Stimulated activated CD4-positive, alpha-beta T cell treated with anti-CD3 and anti-CD28 coated beads, TNF-alpha, amount 100 ng/mL, for 4 hours (primary cell): ENCODE measurements around the gene AMIGO1.
"Not testable (repeated sequence)": the region's sequence is repeated elsewhere in the genome, so short reads cannot be mapped to it uniquely, and the experiment has no call there.

ENCODE experiments used
- DNase-seq, 3 experiments: peaks; one replicate each; pipeline ENCODE4 v3.0.0-alpha.2; 2020; ENCODE audit warnings: low read depth in 3 of 3

AMIGO1 gene

GRCh38 chr1:109483672-109484518 is 25.6 kb downstream of the AMIGO1 start, which contains the start of gene ATXN7L2:
ATXN7L2 (plus strand) TSS chr1:109483905; CDS start chr1:109483954, 49 bp downstream.
- peak; percentile 82 to 87 (median 85) for DNase-seq

GRCh38 chr1:109482791-109483671 is 26.5 kb downstream of the AMIGO1 start:
- no peak for DNase-seq

- no peak for DNase-seq
These were observed 27.3 kb downstream of the AMIGO1 start for GRCh38 chr1:109482242-109482641.

GRCh38 chr1:109481646-109482045 is 27.9 kb downstream of the AMIGO1 start:
- no peak for DNase-seq

GRCh38 chr1:109479901-109480300 is 29.6 kb downstream of the AMIGO1 start:
- no peak for DNase-seq

- DNase-seq, result no peak
These were observed 30.2 kb downstream of the AMIGO1 start for GRCh38 chr1:109479311-109479710.

GRCh38 chr1:109478806-109479205 is 30.7 kb downstream of the AMIGO1 start:
- no peak for DNase-seq

GRCh38 chr1:109477821-109478220 is 31.7 kb downstream of the AMIGO1 start:
- no peak for DNase-seq

GRCh38 chr1:109476825-109477224 is 32.7 kb downstream of the AMIGO1 start:
- DNase-seq, result no peak

GRCh38 chr1:109475261-109475660 is 34.3 kb downstream of the AMIGO1 start:
- no peak for DNase-seq

- no peak for DNase-seq
These were observed 34.8 kb downstream of the AMIGO1 start for GRCh38 chr1:109474697-109475096.

- not testable (repeated sequence) for DNase-seq
These were observed 36.1 kb downstream of the AMIGO1 start for GRCh38 chr1:109473284-109474057.

GRCh38 chr1:109472779-109473178 is 36.7 kb downstream of the AMIGO1 start:
- no peak for DNase-seq

- no peak for DNase-seq
These were observed 39.3 kb downstream of the AMIGO1 start for GRCh38 chr1:109470245-109470644.

- DNase-seq, result no peak
These were observed 40.6 kb downstream of the AMIGO1 start for GRCh38 chr1:109468903-109469302.

GRCh38 chr1:109468061-109468460 is 41.5 kb downstream of the AMIGO1 start:
- no peak for DNase-seq

GRCh38 chr1:109467301-109467777 is 42.2 kb downstream of the AMIGO1 start:
- no peak for DNase-seq

- DNase-seq, result no peak
These were observed 42.9 kb downstream of the AMIGO1 start, which contains the start of gene SYPL2 for GRCh38 chr1:109466452-109467300. SYPL2 (plus strand) TSS chr1:109466546; CDS start chr1:109466844, 298 bp downstream.

- no peak for DNase-seq
These were observed 43.4 kb downstream of the AMIGO1 start for GRCh38 chr1:109466125-109466451.

- DNase-seq, result no peak
These were observed 51.7 kb downstream of the AMIGO1 start for GRCh38 chr1:109457819-109458218.
